Uterus (tissue), 4 donors: ENCODE measurements around the gene SMIM1. TPM values are rescaled to one million over a fixed set of nuclear protein-coding genes. Genes with fewer than 3 reads are reported as not detected.

Experiments
- DNase-seq, 2 donors: peaks; one replicate each; pipeline ENCODE4 v3.0.0-alpha.2; 2019 to 2020
- H3K27ac ChIP-seq, 2 donors: fragments of 200-600 bp; sonication (generic); 1 replicate in 1 of 2; 2 replicates in 1 of 2; pipeline ENCODE4 v1.5.1; 2016 to 2018
- H3K27me3 ChIP-seq, 2 donors: fragments of 200-600 bp; sonication (generic); one replicate each; pipeline ENCODE4 v1.5.1; 2018 to 2019; ENCODE audit warnings: control low read depth in 1 of 2
- H3K36me3 ChIP-seq, 2 donors: fragments of 200-600 bp; sonication (generic); one replicate each; pipeline ENCODE4 v1.5.1; 2019; ENCODE audit warnings: control low read depth in 1 of 2
- H3K4me1 ChIP-seq, 2 donors: fragments of 200-600 bp; sonication (generic); one replicate each; pipeline ENCODE4 v1.5.1; 2018 to 2019; ENCODE audit warnings: control low read depth in 1 of 2
- H3K4me3 ChIP-seq, 2 donors: fragments of 200-600 bp; sonication (generic); 1 replicate in 1 of 2; 2 replicates in 1 of 2; pipeline ENCODE4 v1.5.1; 2018 to 2019; ENCODE audit warnings: mild to moderate bottlenecking in 1 of 2
- H3K9me3 ChIP-seq, 2 donors: fragments of 200-600 bp; sonication (generic); one replicate each; pipeline ENCODE4 v1.5.1; 2019; ENCODE audit warnings: control low read depth in 1 of 2
- CTCF ChIP-seq, 4 experiments: fragments of 200-600 bp in 2 of 4; fragments of 450-650 bp in 2 of 4; sonication (generic) in 2 of 4; IDR thresholded peaks; one replicate each; pipeline ENCODE4 v1.5.1; 2016 to 2019; ENCODE audit warnings: antibody characterized with exemption in 4 of 4, mild to moderate bottlenecking in 2 of 4, moderate library complexity in 1 of 4
- POLR2A ChIP-seq, 2 donors: fragments of 450-650 bp; IDR thresholded peaks; one replicate each; pipeline ENCODE4 v1.6.1; 2016; ENCODE audit warnings: antibody characterized with exemption in 2 of 2, mild to moderate bottlenecking in 1 of 2, moderate library complexity in 1 of 2
- intact Hi-C: fragments of 100-400 bp; cut with DNase I; formaldehyde crosslinking; loops from one replicate; pipeline ENCODE4 v1.15.1; 2023; ENCODE audit warnings: low total_unique reads
- total RNA-seq, 4 donors: library from RNA; depleted of rRNA in 3 of 4; stranded (reverse); fragments of >200 nt in 3 of 4; gene quantifications; one replicate each; pipeline versions ENCODE4 v1.1.0 to v1.2.4, GENCODE V29; 2014 to 2023
- donor health status: DM: yes; HTN: yes; CAD: no.

SMIM1 gene
- total RNA-seq, 4 donors from 2014 or later: 4.4 to 15.4 TPM; not detected in 2

- intact Hi-C loops: no loop called here
- no peak for DNase-seq
- Histone ChIP-seq H3K27me3 (no peaks in the 10 kb centered on the region), H3K9me3 (no peaks in the 10 kb centered on the region), H3K4me3 (no peak overlapping the region), H3K36me3 (no peaks in the 10 kb centered on the region), H3K4me1 (peaks cover 0 to 4% of the 10 kb centered on the region in 2 donors), H3K27ac (no peak overlapping the region)
- no peak for TF ChIP-seq CTCF (IDR thresholded peaks at IDR 0.05)
- no peak for TF ChIP-seq POLR2A (IDR thresholded peaks at IDR 0.05)
Observed at GRCh38 chr1:3787349-3787715, 14.8 kb downstream of the SMIM1 start.

GRCh38 chr1:3787745-3788605 is 15.4 kb downstream of the SMIM1 start:
- Histone ChIP-seq H3K36me3 (no peaks in the 10 kb centered on the region), H3K4me1 (peaks cover 0 to 4% of the 10 kb centered on the region in 2 donors)
- no peak for DNase-seq

GRCh38 chr1:3788756-3789420 is 16.3 kb downstream of the SMIM1 start:
- Histone ChIP-seq H3K27me3 (no peaks in the 10 kb centered on the region), H3K9me3 (no peaks in the 10 kb centered on the region), H3K36me3 (no peaks in the 10 kb centered on the region), H3K4me1 (peaks cover 0 to 4% of the 10 kb centered on the region in 2 donors), H3K4me3 (no peak overlapping the region), H3K27ac (no peak overlapping the region)
- intact Hi-C loops: no loop called here
- no peak for DNase-seq
- no peak for TF ChIP-seq POLR2A (IDR thresholded peaks at IDR 0.05)
- no peak for TF ChIP-seq CTCF (IDR thresholded peaks at IDR 0.05)

More at GRCh38 chr1:3787745-3788605, 15.4 kb downstream of the SMIM1 start:
- Histone ChIP-seq H3K27ac (no peak overlapping the region), H3K9me3 (no peaks in the 10 kb centered on the region), H3K4me3 (no peak overlapping the region), H3K27me3 (no peaks in the 10 kb centered on the region)
- TF ChIP-seq POLR2A (IDR thresholded peaks at IDR 0.05): no peak
- TF ChIP-seq CTCF (IDR thresholded peaks at IDR 0.05): no peak
- intact Hi-C loops: no loop called here

- H3K36me3 ChIP-seq: no peaks in the 10 kb centered on the region
- H3K4me3 ChIP-seq: no peak overlapping the region
- no peaks in the 10 kb centered on the region for H3K27me3 ChIP-seq
- intact Hi-C loops: no loop called here
- DNase-seq: no peak
- no peaks in the 10 kb centered on the region for H3K9me3 ChIP-seq
- TF ChIP-seq POLR2A (IDR thresholded peaks at IDR 0.05): no peak
- no peak for TF ChIP-seq CTCF (IDR thresholded peaks at IDR 0.05)
- H3K27ac ChIP-seq: no peak overlapping the region
- peaks cover 0 to 12% of the 10 kb centered on the region in 2 donors for H3K4me1 ChIP-seq
Observed at GRCh38 chr1:3789421-3790300, 17.1 kb downstream of the SMIM1 start.
